Endothelial cell of umbilical vein (primary cell): ENCODE results near the gene POGZ.
"Not testable (repeated sequence)": the region's sequence is repeated elsewhere in the genome, so short reads cannot be mapped to it uniquely, and the experiment has no call there.

Experiments
- POLR2A ChIP-seq: IDR thresholded peaks from 2 replicates; pipeline ENCODE4 v1.6.1; 2012; ENCODE audit warnings: low read depth, mild to moderate bottlenecking, control low read depth, low read length
- POLR2AphosphoS5 ChIP-seq: IDR thresholded peaks from 2 replicates; pipeline ENCODE4 v1.6.1; 2012; ENCODE audit warnings: low read depth, mild to moderate bottlenecking, control low read depth, low read length, moderate library complexity; ENCODE audit not compliant: insufficient read depth
- TF ChIP-seq, protein P1 (sequence below), 2 donors: IDR thresholded peaks; 1 replicate in 1 of 2; 2 replicates in 1 of 2; pipeline ENCODE4 v1.5.1; 2011; ENCODE audit warnings: low read length in 2 of 2, mild to moderate bottlenecking in 2 of 2, moderate library complexity in 2 of 2, control low read depth in 1 of 2, inconsistent platforms in 1 of 2, low read depth in 1 of 2; ENCODE audit not compliant: insufficient read depth in 1 of 2; ENCODE audit errors: extremely low read depth in 1 of 2

- TF ChIP-seq POLR2A, POLR2AphosphoS5: not testable (repeated sequence)
- TF ChIP-seq, protein P1, sequence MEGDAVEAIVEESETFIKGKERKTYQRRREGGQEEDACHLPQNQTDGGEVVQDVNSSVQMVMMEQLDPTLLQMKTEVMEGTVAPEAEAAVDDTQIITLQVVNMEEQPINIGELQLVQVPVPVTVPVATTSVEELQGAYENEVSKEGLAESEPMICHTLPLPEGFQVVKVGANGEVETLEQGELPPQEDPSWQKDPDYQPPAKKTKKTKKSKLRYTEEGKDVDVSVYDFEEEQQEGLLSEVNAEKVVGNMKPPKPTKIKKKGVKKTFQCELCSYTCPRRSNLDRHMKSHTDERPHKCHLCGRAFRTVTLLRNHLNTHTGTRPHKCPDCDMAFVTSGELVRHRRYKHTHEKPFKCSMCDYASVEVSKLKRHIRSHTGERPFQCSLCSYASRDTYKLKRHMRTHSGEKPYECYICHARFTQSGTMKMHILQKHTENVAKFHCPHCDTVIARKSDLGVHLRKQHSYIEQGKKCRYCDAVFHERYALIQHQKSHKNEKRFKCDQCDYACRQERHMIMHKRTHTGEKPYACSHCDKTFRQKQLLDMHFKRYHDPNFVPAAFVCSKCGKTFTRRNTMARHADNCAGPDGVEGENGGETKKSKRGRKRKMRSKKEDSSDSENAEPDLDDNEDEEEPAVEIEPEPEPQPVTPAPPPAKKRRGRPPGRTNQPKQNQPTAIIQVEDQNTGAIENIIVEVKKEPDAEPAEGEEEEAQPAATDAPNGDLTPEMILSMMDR (IDR thresholded peaks at IDR 0.05; ENCODE audit: extremely low read depth in 1 of 2, insufficient read depth in 1 of 2, low read depth in 1 of 2, low read length in 2 of 2): not testable (repeated sequence)
Observed at GRCh38 chr1:151437396-151437795, 21.9 kb downstream of the POGZ start.
